Stimulated activated CD8-positive, alpha-beta memory T cell treated with anti-CD3 and anti-CD28 coated beads, Interleukin-7, amount 100 ng/mL, for 1 hour (primary cell): ENCODE results near the gene MYO1E.
"Not testable (repeated sequence)": the region's sequence is repeated elsewhere in the genome, so short reads cannot be mapped to it uniquely, and the experiment has no call there.

ENCODE experiments used
- DNase-seq, 2 donors: peaks; one replicate each; pipeline ENCODE4 v3.0.0-alpha.2; 2020; ENCODE audit warnings: low read depth in 2 of 2

MYO1E gene

DNA sequence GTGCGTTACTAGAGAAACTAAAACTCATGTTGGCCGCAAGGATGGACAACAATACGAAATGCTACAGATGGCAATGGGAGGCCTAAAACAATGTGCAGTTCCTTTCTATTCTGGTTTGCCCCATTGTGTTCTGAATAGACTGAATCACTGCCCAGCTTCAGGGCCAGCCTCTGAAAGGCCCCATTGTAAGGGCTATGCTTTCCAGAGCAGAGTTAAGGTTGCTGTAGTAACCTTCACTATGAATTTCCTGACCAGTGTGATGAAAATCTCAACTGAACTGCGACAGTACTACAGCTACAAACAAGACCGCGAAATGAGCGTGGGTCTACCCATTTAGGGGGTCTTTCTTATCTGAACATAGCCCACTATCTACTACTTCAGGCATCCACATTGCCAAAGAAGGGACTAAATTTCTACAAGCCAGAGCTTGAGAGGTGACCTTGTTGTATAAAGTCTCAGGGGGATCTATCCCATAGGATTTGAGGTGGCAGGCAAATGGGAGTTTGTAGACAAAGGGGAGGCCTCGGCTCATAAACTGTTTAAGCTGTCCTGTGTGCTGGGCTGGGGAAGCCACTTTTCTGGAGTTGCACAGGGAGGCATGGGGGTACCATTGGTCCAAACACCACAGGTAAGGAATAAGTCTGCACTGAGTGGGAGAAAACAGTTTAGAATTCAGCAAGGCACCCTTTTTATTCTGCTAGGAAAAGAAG is 80.1 kb downstream of the MYO1E start:
- no peak for DNase-seq

DNA sequence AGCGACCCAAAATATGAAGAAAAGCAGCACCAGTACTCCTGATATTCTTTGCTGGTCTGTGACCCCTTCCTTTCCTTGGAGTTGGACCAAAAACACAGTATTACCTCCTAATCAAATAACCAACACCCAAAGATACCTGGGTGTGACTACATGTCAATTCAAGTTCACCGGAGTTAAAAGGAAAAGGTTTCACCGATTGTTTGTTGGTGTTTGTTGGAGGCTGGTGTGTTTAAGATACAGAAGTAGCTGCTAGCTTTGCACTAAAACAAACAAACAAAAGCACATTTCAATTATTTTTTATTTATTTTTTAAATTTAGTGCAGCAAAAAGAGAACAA is 81.5 kb downstream of the MYO1E start:
- no peak for DNase-seq

DNA sequence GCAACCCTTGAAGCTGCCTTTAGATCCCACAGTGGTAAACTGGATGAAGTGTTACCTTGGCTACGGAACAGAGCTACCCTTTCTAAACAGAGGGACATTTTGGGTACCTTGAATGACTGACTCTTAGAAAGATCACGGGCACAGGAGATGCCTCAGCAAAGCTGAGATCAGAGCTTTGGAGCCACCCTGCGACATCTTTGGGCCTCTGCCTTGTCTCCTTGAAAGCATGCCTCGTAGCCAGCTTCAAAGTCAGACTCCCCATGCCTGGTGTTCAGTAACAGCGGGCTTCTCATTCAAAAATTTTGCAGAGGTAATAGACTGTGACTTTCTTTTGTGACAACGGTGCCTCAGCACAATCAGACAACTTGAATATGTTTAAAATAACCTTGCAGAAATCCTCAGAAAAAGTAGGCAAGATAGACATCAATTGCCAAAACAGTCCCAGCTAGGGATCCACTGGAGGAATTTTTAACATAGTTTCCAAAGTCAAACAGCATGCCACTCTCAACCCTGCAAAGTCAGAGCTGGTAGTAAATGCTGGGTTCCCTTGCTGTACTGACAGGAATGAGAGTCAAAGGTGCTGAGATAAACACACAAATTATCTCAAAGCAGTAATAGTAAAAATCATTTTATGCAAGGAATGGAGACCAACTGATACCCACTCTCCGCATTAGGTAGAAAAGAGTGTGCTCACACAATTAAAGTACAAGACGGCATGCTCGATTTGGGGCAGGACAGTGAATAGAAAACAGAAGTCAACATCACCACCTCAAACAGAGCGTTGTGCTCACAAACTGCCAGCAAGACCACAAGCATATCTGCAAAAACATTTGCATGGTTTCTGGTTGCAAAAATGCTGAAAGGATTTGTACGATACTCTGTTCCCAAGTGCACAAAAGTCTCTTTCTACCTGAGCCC is 82.1 kb downstream of the MYO1E start:
- no peak for DNase-seq

DNA sequence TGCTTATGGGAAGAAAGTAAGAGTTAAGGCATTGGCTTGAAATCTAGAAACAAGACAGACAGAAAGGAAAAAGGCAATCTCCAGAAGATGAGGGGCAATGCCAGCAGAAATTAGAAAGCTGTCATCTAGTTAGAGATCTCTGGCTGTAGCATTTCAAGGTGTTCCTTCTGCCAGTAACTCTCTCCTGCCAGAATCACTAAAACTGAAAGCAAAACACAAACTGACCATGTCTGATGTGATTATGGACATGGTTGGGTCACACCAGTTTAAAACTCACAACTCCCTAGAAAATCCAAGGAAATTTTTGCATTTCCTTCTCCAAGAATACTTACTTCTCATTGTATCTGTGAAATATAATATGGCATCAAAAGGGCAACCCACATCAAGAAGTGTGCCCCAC is 83.1 kb downstream of the MYO1E start:
- no peak for DNase-seq

DNA sequence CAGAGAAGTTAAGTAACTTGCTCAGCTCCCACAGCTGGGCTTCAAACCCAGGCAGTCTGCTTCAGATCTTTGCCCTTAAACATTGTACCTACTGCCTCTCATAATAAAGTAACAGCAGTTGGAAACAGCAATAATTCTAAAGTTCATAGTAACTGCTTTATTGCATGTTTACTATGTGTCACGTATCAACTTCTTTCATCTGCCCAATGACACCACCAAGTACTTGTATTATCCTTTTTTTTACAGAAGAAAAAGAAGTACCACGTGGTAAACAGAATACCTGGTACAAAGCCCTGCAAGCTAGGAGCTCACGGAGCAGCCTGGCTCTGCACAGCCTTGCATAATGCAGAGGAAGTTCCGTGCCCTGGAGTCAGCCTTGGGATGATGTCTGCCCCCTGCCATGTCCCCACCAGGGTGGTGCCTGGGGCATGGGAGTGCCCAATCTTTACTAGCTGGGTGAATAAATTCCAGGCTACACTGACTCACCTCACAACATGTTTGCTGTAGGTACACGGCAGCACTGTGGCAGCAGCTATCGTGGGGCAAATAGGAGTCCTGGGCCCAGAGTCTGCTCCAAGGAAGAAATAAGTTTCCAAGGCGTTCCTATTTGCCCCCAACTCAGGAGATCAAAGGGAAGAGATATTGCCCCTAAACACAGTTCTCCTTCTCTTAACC is 88.8 kb downstream of the MYO1E start:
- no peak for DNase-seq

DNA sequence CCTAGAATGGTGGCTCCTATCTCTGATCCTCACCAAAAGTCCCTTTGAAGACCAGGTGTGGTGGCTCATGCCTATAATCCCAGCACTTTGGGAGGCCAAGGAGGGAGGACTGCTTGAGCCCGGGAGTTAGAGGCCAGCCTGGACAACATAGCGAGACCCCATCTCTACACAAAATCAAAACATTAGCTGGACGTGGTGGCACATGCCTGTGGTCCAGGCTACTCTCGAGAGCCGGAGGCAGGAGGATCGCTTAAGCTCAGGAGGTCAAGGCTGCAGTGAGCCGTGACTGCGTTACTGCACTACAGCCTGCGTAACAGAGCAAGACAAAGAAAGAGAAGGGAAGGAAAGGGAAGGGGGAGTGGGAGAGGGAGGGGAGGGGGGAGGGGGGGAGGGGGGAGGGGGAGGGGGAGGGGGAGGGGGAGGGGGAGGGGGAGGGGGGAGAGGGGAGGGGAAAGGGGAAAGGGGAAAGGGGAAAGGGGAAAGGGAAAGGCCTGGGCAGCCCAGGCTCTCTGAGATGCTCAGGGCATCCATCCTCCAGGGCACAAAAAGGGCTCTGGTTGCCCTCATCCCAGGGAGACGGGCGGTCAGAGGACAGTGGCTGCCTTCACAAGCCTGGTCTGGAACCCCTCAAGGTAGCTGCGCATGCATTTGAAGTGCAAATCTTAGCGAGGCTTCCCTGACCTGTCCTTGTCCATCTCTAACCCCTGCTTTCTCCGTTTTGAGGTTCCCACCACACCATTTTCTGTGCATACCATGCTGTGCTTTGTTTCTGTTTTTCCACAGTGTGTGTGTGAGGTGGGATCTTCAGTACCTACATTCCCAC is 89.9 kb downstream of the MYO1E start:
- DNase-seq, result no peak

DNA sequence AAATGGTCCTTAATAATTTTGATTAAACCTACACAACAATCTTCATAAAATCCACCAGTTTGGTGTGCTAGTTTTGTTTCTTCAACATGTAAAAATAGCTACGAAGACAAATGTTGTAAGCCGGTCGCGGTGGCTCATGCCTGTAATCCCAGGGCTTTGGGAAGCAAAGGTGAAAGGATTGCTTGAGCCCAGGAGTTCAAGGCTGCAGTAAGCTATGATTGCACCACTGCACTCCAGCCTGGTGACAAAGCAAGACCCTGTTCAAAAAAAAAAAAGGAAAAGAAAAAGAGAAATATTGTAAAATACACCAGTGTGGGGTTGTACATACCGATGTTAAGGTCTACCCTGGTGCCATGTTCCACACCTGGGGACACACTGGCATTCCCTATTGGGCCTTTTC is 91.0 kb downstream of the MYO1E start:
- no peak for DNase-seq

DNA sequence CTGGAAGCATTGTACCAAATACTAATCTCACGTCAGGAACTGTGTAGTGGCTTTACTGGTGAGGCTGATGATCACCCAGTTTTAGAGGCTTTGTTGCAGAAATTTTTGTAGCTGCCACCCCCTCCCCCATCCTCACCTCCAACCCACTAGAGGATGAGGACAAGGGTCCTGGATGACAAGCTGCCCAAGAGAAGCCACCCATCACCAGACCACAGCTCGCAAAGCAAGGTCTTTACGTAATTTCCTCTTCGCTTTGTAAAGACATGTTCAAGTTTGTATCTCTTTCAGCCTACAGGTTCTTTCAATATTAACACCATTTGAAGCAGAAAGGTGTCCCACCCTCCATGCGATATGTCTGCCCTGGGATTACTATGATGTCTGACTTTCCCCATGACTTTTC is 91.8 kb downstream of the MYO1E start:
- DNase-seq, result no peak

DNA sequence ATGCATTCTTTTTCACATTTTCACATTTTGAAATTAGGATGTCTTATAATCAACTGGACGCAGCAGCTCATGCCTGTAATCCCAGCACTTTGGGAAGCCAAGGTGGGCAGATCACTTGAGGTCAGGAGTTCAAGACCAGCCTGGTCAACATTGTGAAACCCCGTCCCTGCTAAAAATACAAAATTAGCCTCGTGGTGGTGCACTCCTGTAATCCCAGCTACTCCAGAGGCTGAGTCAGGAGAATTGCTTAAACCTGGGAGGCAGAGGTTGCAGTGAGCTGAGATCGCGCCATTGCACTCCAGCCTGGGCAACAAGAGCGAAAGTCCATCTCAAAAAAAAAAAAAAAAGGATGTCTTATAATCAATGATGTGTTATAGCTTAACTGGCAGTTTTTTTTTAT is 92.4 kb downstream of the MYO1E start:
- DNase-seq, result not testable (repeated sequence)

DNA sequence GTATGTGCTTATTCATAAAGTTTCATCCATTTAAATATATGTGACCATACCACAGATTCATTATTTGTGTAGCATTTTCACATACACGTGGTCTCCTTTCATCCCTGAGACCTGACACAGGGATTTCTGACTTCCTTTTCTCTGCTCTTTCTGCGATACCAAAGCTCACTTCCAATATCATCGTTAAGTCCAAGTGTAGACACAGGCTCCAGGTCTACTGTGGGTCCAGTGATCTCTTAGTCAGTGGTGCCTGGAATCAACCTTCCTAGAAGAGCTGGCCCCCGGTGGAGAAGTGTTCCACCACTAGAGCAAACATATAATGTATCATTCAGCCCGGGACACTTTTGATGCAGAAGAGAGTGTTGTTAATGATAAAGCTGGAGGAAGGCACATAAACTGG is 93.6 kb downstream of the MYO1E start:
- DNase-seq, result no peak

DNA sequence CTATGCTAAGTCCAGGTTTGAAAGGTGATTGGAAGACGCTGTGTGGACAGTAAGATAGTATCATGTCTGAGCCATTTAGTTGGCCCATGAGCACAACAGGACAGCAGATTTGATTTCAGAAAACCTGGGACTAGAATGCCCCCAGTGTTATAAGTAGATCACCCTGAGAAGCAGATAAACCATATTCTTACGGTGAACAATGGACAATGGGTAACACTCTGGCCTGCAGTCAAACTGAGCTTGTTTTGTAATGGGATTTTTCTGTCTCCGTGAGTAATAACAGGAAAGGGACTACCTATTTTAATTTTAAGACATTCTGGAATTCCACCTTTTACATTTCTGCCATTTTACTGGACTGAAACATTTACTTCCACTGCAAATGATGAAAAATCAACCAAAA is 94.6 kb downstream of the MYO1E start:
- no peak for DNase-seq

DNA sequence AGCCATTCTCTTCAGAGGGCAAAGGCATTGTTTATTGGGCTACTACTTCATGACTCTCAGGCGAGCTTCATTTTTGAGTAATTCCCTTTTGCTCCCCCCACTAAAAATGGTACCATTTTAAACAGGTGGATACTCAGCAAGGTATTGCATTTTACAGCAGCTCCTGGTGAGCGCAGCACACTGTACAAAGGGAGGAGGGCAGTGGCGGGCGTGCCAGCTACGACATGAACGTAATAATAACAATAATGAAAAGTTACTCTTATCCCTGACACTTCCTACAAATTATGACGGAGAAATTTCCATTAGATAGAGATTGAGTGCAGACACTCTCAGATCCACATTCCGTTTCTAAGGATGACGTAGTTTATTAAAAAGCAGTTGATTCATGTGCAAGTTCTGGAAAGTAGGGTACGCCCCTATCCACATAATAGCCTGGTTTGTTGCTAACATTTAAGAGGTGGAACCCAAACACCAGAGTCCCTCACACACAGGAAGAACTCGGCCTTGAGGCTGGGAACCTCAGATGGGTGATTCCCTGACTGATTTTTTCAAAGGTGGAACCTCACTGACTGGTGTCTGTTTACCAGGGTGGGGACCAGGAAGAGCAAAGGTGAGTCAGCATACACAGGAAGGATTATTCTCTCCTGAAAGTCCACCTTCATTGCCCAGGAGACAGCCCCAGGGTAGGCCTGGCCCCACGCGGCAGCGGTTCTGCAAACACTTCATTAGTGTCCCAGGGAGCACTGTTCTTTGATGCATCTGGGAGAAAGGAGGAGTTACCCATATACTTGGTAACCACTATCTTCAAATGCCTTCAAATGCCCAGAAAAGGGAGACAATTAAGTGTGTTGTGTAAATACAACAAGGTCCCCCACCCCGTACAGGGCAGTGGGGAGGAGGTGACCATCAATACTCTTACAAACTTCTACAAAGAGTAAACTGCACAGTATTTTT is 96.2 kb downstream of the MYO1E start:
- no peak for DNase-seq

DNA sequence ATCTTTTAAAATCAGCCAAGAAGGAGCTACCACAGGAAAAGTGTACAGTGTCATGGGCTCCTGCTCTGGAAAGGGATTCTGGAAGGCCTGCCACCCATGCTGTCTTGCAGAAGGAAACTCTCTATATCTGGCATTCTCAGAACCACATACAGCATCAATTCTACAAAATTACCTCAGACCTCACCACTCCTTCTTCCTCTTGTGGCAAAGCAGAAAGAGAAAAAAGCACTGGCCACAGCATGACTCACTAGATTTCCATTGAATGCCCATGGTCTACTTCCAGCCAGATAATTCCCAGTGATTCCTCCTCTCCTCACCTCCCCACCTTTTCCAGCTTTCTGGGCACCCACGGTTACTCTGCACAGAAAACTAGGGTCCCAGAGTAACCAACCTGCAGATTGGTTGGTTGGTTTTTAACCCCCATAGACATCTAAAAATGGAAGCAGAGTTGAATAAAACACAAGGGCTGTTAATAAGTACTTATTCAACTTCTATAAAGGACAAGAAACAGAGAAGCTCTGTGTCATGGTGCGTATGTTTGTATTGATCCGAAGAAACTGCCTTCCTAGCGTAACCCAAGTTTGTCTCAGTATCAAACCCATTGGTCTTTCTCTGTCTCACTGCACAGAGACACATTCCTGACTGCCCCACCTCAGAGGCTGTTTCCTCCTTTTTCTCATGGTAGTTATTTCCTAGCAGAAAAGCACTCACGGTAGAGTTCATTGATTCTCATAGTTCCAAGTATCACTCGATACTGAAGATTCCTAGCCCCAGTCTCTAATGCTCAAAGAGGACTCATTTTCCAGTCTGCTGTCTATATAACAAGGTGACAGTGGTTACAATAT is 98.3 kb downstream of the MYO1E start:
- DNase-seq, result no peak

DNA sequence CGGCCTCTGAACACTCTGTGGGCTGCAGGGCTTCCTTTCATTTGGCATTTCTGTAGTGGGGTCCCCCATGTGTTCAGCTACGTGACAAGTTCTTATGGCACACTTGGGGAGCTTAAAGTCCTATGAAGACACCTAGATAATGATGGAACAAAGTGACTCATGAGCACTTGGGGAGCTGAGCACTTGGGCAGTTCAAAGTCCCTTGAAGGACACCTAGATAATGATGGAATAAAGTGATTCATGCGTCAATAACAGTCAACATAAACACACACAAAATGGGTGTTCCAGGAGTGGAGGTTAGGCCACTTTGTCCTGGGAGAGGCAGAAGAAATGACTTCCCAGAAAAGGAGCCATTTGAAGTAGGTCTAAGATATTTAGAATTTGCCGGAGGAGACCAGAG is 99.4 kb downstream of the MYO1E start:
- DNase-seq, result no peak

DNA sequence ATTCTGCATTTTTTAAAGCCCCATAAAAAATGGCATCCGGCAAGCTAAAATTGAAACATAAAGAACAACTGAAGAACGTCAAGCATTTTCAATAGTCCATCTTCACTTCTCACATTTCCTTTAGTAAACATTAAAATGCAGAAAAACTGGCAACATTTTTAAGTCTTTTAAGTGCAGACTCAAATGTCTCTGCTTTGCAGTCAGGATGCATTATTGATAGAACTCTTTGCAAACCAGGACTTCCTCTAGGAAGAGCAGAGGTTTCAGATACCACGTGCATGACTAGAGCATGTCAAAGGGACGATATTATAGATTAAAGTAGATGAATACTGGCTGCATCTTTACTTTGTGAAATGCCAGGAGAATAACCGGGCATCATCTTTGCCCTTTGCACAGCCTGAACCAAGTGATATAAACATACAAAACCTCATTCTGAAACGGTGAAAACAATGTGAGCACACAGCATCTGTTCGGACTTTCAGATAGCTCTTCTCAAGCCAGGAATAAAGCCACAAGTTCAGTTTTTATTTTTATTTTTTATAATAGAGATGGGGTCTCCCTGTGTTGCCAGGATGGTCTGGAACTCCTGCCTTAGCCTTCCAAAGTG is 101.0 kb downstream of the MYO1E start:
- no peak for DNase-seq

DNA sequence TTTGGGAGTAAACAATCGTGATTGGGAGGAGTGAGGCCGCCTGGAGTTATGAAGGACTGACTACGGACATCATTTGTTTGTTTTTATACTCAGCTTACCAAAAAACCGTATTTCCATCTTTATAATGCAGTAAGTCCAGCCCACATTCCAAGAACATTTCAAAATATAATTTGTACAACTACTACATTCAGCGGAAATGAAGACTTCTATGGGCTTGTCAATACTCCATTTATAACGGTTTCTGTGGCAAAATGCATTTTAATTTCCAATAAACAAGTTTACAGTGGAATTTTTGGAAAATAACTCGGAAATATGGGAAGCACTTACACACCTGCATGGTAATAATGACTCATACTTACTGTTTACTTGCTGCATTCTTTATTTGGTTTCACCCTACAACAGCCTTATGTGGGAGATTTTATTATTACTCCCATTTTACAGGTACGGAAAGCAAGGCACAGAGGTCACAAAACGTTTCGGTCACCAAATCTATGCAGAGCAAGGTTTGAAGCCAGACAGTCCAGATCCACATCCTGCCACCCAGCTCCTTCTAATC is 103.7 kb downstream of the MYO1E start:
- DNase-seq, result no peak

DNA sequence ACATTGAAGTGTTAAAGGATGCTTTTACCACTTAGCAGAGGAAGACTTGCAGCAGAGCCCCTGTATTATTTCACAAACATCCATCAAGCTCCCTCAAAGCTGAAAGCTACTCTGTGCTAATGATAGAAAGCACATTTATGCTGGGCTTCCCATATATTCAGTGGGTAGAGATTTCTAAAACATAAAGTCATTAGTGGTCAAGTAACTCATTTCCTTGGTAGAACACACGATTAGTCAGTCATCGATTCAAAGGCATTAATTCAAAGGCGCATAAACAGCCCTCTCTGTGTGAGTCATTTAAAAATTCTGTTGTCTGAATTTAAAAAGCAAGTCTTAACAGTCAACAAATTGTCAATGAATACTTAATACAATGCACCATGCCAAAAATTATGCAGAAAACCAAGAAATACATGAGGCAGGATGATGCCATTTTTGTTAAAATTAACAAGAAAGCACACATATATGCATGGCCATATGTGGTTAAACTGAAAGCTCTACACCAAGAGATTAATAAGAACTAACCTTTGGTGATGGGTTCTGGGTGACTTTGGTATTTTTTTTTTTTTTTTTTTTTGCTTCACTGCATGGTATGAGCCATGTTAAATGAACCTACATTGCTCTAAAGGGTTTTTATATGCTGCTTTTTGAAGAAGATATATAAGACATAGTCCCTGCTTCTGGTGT is 104.4 kb downstream of the MYO1E start:
- no peak for DNase-seq

DNA sequence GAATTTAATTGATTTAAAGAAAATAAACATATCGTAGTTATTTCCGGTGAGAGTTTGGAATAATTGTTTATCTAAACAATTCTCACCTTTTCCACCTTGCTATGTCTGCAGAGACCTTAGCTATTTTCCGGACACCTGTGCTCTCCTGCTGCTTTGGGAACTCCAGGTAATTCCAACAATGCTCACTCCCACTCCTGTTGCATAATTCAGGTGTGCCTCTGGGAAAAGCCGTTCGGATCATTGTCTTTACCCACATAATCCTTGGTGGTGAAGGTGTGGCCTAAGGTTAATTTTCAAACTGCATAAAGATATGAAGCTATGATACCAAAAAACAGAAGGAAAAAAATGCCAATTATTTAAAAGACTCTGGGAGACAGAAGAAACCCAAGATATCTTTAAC is 106.6 kb downstream of the MYO1E start:
- no peak for DNase-seq

DNA sequence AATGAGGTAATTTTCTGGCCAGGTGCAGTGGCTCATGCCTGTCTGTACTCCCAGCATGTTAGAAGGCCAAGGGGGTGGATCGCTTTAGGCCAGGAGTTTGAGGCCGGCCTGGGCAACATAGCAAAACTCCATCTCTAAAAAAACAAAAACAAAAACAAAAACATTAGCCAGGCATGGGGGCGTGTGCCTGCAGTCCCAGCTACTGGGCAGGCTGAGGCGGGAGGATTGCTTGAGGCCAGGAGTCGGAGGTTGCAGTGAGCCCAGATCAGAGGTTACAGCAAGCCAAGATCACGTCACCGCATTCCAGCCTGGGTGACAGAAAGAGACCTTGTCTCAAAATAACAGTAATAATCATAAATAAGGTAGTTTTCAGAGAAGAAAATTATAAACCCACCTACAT is 110.4 kb downstream of the MYO1E start:
- DNase-seq, result no peak
